Measurements from ENCODE around the gene MBOAT1. TPM values are rescaled to one million over a fixed set of nuclear protein-coding genes. Genes with fewer than 3 reads are reported as not detected.
A peak's percentile ranks its signal among the peaks of the same experiment; 100 is the strongest.
"Not testable (repeated sequence)": the region's sequence is repeated elsewhere in the genome, so short reads cannot be mapped to it uniquely, and the experiment has no call there.

MBOAT1 gene
- total RNA-seq, 1 donor from 2014 or later: 9.3 TPM

- no peak for DNase-seq
Observed at GRCh38 chr6:20202699-20203302, 9.5 kb downstream of the MBOAT1 start.

GRCh38 chr6:20202324-20202658 is 10.0 kb downstream of the MBOAT1 start:
- no peak for DNase-seq

DNA sequence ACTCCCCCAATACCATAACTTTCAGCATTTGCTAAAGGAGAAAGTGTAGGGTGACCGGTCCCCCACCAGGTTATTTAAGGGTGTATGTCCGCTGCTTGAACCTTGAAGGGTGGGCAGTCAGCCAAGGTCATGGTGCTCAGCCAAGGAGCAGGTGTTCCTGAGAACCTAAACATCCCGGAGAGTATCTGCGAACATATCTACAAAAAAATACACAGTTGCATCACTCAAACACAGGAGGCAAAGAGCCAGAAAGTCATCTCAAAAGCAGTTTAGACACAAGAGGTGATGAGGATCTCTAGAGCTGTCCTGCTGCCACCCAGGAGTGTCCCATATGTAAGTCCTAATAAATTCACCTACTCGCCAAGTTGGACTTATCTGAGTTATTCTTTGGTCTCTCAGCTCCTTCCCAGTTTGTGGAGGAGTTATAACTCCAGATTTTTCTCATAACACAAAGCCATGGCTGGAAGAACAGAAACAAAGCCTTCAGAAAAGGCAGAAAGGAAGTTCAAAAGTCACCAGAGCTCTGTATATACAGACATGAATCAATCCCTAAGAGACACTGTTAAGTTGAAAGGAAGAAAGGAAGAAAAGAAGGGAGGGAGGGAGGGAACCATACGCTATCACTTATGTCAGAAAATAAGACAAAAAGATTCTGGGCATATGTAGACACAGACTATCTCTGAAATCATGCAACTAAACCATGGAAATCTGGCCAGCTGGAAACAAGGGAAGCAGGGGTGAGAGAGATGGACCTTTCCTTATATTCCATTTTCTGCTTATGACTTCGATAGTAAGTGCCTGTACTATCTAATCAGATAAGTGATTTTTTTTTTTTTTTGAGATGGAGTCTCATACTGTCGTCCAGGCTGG is 11.3 kb downstream of the MBOAT1 start:
- DNase-seq: peak; percentile 25

DNA sequence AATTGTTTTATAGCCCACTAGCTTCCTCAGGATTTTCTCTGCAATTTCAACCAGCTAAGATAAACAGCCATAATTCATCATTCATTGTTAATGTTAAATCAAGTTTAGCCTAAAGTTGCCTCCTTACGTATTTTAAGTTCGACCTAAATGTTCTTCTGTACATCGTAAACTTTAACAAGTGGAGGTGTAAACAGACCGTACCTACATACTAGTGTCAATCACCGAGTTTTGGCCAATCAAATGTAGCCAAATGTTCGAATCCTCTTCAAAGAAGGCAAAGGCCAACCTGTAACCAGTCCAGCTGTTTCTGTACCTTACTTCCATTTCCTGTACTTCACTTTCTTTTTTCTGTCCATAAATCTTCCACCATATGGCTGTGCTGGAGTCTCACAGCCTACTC is 13.5 kb downstream of the MBOAT1 start:
- no peak for DNase-seq

- no peak for DNase-seq
Observed at GRCh38 chr6:20198156-20198774, 14.0 kb downstream of the MBOAT1 start.

DNA sequence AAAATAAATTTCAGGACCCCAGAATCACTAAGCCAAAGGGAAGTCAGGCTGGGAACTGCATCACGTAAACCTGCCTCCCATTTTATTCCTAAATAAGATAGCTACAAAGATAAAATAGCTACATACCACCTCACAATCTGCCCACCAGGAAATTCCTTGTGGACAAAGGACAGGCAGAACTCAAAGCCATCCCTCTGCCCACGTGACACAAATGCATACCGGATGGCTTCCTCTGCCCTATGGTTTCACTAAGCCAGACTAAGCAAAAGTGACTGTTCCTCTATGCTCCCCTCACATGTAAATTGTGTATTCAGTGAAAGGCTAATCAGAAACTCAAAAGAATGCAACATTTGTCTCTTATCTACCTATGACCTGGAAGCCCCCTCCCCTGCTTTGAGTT is 15.0 kb downstream of the MBOAT1 start:
- DNase-seq: no peak

DNA sequence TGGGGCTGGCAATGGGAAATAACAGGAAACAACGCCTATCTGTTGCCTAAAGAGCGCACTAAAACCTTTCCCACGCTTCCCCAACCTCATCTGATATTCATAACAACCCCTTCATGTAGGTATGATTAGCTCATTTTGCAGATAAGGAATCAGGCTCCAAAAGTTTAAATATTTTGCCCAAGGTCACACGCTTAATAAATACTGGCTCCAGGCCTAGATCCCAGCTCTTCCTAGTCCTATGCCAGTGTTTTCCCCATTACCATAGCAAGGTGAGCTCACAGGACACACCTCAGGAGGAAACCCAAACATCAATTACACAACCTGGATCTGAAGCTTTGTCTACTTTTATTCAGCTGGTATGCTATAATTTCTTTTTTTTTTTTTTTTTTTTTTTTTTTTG is 19.6 kb downstream of the MBOAT1 start:
- no peak for DNase-seq

DNA sequence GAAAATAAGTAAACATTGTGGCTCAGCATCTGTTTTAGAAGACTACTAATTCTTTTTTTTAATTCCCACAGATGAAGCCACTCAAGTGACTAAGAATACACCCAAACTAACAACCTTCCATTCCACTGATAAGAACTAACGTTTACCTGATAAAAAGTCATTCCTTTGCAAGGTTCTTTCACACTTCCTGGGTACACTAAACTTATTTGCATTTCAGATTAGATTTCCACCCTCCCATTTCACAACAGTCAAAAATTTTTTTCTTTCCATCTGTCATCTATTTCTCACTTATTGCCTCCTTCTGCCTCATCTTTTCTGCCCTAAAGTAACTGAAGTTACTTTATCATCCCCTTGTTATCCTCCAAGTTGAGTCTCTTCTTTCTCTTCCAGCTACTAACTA is 20.3 kb downstream of the MBOAT1 start:
- DNase-seq: no peak

GRCh38 chr6:20188630-20189075 is 23.6 kb downstream of the MBOAT1 start:
- DNase-seq: no peak

- DNase-seq: no peak
Observed at GRCh38 chr6:20186981-20187380, 25.3 kb downstream of the MBOAT1 start.

DNA sequence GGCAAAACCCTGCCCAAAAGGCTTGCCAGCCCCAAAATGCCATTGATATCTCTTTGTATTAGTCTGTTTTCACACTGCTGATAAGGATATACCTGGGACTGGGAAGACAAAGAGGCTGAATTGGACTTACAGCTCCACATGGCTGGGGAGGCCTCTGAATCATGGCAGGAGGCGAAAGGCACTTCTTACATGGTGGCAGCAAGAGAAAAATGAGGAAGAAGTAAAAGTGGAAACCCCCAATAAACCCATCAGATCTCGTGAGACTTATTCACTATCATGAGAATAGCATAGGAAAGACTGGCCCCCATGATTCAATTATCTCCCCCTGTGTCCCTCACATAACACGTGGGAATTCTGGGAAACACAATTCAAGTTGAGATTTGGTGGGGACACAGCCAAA is 28.6 kb downstream of the MBOAT1 start:
- DNase-seq: no peak

GRCh38 chr6:20182926-20183521 is 29.2 kb downstream of the MBOAT1 start:
- DNase-seq: peak; percentile 76

DNA sequence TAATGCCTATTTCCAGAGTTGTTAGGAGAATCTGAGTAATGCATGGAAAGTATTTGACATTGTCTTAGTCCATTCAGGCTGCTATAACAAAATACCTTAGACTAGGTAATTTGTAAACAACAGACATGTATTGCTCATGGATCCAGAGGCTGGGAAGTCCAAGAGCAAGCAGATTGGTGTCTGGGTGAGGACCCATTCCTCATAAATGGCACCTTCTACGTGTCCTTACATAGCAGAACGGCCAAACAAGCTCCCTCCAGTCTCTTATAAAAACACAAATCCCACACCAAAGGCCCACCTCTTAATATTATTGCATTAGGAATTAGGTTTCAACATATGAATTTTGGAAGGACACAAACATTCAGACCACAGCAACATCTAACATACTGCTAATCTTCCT is 30.2 kb downstream of the MBOAT1 start:
- no peak for DNase-seq

DNA sequence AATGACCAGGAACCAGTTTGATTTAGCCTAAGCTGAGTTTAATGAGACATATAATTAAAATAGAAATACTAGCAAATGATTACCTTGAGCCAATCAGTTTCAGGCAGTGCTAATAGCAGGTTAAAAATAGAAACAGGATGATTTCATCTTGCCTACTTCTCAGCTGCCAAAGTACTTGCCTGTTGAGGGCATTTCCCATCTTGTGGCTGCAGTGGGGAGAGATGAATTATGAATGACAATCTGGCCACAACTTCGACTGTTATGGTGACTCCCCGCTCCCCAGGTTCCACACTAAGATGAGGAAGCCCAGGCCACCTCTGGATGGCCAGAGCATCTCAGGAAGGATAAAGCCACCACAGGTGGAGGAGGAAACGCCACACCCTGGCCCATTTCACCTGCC is 31.3 kb downstream of the MBOAT1 start:
- DNase-seq: no peak

- not testable (repeated sequence) for DNase-seq
Observed at GRCh38 chr6:20179287-20180045, 32.8 kb downstream of the MBOAT1 start.

GRCh38 chr6:20178327-20178726 is 33.9 kb downstream of the MBOAT1 start:
- no peak for DNase-seq

DNA sequence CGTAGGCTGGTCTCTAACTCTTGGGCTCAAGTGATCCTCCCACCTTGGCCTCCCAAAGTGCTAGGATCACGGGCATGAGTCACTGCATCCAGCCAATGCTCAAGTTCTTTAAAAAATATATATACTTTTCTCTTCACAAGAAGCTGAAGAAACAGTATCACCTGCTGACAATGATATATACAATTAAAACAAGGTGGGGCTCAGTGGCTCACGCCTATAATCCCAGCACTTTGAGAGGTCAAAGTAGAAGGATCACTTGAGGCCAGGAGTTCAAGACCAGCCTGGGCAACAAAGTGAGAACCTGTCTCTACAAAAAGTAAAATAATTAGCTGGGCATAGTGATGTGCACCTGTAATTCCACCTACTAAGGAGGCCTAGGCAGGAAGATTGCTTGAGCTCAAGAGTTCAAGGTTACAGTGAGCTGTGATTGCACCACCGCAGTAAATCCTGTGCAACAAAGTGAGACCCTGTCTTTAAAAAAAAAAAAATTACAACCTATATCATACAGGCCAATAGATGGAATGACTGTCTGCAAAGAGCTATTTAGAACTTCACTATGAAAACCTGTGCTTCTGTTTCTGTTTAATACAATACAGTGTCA is 36.4 kb downstream of the MBOAT1 start:
- DNase-seq: no peak

DNA sequence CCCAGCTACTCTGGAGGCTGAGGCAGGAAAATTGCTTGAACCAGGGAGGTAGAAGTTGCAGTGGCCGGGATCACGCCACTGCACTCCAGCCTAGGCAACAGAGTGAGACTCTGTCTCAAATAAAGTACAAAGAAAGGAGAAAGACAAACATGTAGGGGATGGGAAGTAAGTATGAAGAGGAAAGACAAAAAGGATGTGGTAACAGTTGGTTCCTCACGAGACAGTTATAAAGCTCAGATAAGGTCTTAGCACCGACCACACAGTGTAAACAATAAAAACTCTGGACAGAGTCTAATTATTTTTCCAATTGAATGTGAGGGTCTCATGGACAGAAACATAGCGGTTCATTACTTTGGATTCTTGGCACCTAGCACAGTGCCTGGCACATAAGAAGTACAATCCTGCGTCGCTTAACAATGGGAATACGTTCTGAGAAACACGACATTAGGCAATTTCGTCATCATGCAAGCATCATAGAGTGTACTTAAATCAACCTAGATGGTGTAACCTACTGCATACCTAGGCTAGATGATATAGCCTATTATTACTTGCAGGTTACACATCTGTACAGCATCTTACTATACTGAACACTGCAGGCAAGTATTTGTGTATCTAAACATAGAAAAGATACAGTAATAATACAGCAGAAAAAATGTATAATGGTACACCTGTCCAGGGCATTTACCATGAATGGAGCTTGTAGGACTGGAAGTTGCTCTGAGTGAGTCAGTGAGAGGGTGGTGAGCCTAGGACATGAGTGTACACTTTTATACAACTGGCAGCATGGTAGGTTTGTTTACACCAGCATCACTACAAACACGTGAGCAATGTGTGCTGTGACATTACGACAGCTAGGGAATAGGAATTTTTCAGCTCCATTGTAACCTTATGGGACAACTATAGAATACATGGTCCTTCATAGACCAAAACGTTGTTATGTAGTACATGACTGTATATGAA is 38.2 kb downstream of the MBOAT1 start:
- no peak for DNase-seq

GRCh38 chr6:20172842-20173456 is 39.3 kb downstream of the MBOAT1 start:
- DNase-seq: no peak

DNA sequence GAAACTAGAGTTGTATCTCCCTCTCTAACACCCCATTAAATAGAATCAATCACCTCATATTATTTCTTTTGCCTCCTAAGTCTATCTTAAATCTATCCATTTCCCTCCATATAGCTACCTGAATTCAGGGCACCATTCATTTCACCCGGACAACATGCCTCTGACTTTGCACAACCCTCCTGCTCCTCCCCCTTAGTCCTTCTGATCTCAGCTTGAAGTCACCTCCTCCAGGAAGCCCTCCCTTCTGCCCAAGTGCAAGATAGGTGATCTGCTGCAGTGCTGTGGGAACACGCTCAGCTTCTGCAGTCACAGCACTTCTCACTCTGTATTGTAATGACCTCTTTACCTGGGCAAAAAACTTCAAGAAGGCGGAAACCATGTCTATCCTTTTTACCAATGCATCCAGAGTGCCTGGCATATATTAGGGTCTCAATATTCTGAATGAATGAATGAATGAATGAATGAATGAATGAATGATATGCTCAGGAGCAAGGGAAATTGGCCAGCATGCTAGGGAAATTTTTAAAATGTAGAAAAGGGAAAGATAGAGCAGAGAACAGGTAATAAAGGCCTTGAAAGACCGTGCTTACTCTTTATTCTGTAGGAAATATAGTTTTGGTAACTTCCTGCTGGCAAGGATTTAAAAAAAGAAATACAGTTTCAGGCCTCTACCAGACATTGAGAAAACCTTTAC is 41.7 kb downstream of the MBOAT1 start:
- DNase-seq: no peak

Data from tongue (tissue), 2 donors.